GM12872 (cell line): ENCODE results near the gene SOX9.
A peak's percentile ranks its signal among the peaks of the same experiment; 100 is the strongest.

Experiments
- CTCF ChIP-seq: IDR thresholded peaks from 3 replicates; pipeline ENCODE4 v1.5.1; 2011; ENCODE audit warnings: low read depth, mild to moderate bottlenecking, low read length, moderate library complexity; ENCODE audit not compliant: insufficient read depth

SOX9 gene

DNA sequence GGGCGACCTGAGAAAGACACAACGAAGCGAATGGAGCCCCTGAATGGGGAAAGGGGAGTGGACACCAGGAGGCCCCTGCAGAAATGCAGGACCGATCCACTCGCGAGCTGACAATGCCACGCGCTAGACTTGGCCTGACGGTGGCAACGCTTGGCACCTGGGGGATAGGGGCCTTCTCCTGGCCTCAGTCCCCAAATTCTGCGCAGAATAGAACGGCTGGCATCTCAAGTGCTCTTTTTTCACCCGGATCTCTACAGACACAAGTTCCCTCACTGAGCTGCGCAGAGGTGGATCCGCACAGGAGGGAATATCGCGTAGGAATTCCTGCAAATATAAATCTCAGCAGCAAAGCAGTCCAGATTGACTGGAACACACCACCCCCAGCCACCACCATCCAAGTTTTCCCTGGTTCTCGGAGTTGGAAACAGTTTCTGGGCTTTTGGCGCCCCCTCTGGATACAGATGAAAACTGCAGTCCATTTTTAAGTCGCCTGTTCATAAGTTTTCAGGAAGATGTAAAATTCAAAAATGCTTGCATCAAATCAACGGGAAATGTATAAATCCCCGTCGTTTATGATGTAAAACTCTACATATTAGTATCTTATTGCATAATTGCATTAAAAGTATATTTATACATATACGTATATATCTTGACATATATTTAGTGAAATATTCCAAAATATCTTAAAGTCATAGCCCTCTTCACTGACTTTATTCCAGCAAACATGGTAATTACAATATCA, 2.3 kb upstream of the SOX9 start:
- peak; percentile 81 for TF ChIP-seq CTCF

GRCh38 chr17:72119077-72119872, 1.5 kb upstream of the SOX9 start:
- TF ChIP-seq CTCF: no peak

DNA sequence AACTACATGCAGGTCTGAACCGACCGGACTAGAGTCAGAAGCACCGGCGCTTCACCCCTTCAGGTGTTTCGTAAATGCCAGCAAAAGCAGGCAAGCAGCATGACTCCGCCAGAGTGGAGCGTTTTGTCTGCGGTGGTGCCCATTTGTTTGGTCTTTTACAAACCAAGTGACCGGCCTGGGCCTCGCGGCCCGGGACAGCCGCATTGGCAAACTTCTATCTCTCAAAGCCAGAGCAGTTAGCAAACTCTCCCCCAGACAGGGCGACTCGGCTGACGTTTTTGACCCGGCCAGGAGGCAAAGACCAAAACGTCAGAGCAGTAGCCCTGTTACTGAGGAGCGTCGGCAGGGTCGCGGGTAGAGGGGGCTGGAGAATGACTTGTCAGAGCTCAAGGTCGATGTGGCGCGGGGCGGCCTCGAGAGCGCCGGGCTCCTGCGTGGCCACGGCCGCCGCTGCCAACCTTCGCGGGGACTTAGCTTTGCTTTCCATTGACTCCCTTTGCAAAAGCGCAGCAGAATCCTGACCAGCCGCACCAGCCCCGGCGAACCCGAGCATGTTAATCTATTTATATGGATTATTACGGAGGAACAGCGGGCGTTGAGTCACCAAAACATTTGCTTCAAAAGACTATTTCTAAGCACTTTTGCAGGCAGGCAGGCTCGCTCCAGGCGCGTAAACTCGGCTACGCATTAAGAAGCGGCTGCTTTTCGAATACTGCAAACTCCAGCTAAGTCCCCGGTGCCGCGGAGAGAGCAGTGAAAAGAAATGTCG, 763 bp upstream of the SOX9 start:
- TF ChIP-seq CTCF: no peak

GRCh38 chr17:72121164-72122009, 567 bp downstream of the SOX9 start:
- TF ChIP-seq CTCF: no peak

- no peak for TF ChIP-seq CTCF
Measured at GRCh38 chr17:72122010-72122764, 1.4 kb downstream of the SOX9 start.

- TF ChIP-seq CTCF: no peak
Measured at GRCh38 chr17:72122765-72123529, 2.1 kb downstream of the SOX9 start.
